Tibial artery (tissue), 4 donors: ENCODE measurements around the gene DERA.

Experiments
- DNase-seq, 2 donors: peaks; one replicate each; pipeline ENCODE4 v3.0.0-alpha.2; 2019
- H3K27ac ChIP-seq, 2 donors: fragments of 200-600 bp; sonication (generic) in 1 of 2; 1 replicate in 1 of 2; 2 replicates in 1 of 2; pipeline ENCODE4 v1.5.1; 2018 to 2019; ENCODE audit warnings: mild to moderate bottlenecking in 1 of 2
- H3K27me3 ChIP-seq, 2 donors: fragments of 200-600 bp; sonication (generic) in 1 of 2; one replicate each; pipeline versions ENCODE4 v1.5.1 to v1.6.0; 2016 to 2019
- H3K36me3 ChIP-seq, 3 donors: fragments of 200-600 bp; sonication (generic) in 2 of 3; one replicate each; pipeline ENCODE4 v1.5.1; 2016 to 2019; ENCODE audit warnings: mild to moderate bottlenecking in 2 of 3
- H3K4me1 ChIP-seq, 4 donors: fragments of 200-600 bp; sonication (generic) in 2 of 4; 1 replicate in 3 of 4; 2 replicates in 1 of 4; pipeline ENCODE4 v1.5.1; 2016 to 2019
- H3K4me3 ChIP-seq, 2 donors: fragments of 200-600 bp; sonication (generic) in 1 of 2; 1 replicate in 1 of 2; 2 replicates in 1 of 2; pipeline ENCODE4 v1.5.1; 2018 to 2019; ENCODE audit warnings: mild to moderate bottlenecking in 2 of 2
- H3K9me3 ChIP-seq, 3 donors: fragments of 200-600 bp; sonication (generic) in 1 of 3; one replicate each; pipeline ENCODE4 v1.5.1; 2016 to 2019
- intact Hi-C: fragments of 100-400 bp; cut with DNase I; formaldehyde crosslinking; loops from one replicate; pipeline ENCODE4 v1.15.0; 2023; ENCODE audit warnings: low total_unique reads
- TF ChIP-seq, protein P1 (sequence below), 2 experiments: fragments of 200-600 bp in 1 of 2; fragments of 450-650 bp in 1 of 2; IDR thresholded peaks; one replicate each; pipeline ENCODE4 v1.5.1; 2017 to 2019; ENCODE audit warnings: antibody characterized with exemption in 2 of 2, mild to moderate bottlenecking in 1 of 2, moderate library complexity in 1 of 2

Gene DERA

DNA sequence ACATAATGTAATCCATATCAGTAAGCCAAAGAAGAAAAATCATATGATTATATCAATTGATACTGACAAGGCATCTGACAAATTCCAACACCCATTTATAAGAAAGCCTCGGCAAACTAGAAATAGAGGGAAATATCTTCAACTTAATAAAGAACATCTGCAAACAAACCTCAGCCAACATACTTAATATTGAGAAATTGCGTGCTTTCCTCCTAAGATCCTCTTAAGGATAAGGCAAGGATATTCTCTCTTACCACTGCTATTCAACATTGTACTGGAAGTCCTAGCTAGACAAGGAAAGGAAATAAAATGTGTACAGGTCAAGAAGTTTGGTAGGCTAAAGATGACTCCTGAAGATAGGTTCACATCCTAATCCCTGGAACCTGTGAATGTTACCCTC lies 115.9 kb downstream of the DERA start:
- TF ChIP-seq, protein P1, sequence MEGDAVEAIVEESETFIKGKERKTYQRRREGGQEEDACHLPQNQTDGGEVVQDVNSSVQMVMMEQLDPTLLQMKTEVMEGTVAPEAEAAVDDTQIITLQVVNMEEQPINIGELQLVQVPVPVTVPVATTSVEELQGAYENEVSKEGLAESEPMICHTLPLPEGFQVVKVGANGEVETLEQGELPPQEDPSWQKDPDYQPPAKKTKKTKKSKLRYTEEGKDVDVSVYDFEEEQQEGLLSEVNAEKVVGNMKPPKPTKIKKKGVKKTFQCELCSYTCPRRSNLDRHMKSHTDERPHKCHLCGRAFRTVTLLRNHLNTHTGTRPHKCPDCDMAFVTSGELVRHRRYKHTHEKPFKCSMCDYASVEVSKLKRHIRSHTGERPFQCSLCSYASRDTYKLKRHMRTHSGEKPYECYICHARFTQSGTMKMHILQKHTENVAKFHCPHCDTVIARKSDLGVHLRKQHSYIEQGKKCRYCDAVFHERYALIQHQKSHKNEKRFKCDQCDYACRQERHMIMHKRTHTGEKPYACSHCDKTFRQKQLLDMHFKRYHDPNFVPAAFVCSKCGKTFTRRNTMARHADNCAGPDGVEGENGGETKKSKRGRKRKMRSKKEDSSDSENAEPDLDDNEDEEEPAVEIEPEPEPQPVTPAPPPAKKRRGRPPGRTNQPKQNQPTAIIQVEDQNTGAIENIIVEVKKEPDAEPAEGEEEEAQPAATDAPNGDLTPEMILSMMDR (IDR thresholded peaks at IDR 0.05), result no peak
- Histone ChIP-seq H3K4me1 (no peaks in the 10 kb centered on the region), H3K27me3 (no peaks in the 10 kb centered on the region), H3K4me3 (no peak overlapping the region), H3K9me3 (no peaks in the 10 kb centered on the region), H3K36me3 (peaks cover 0 to 4% (median 0%) of the 10 kb centered on the region in 3 donors), H3K27ac (no peak overlapping the region)
- DNase-seq, result no peak
- intact Hi-C loops, result no loop called here

DNA sequence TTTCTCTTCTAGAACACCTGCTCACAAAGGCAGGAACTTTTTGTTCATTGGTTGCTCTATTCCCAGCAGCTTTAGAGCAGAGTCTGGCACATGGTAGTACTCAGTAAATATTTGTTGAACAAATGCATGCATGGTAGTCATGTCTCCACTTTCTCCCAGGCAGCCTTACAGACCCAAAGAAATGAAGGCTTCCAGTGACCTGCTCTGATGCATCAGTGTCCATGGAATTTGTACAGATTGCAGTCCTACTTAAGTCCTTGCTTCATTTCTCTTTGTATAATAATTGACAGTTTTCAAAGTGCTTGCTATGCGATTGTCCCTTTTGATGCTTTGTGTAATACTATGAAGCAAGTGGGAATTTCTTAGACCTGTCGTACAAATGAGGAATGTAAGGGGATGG lies 119.6 kb downstream of the DERA start:
- Histone ChIP-seq H3K9me3 (no peaks in the 10 kb centered on the region), H3K4me3 (no peak overlapping the region), H3K27ac (no peak overlapping the region), H3K4me1 (no peaks in the 10 kb centered on the region), H3K27me3 (no peaks in the 10 kb centered on the region), H3K36me3 (peaks cover 0 to 10% (median 0%) of the 10 kb centered on the region in 3 donors)
- DNase-seq, result no peak
- TF ChIP-seq, protein P1 (IDR thresholded peaks at IDR 0.05), result no peak
- intact Hi-C loops, result no loop called here

DNA sequence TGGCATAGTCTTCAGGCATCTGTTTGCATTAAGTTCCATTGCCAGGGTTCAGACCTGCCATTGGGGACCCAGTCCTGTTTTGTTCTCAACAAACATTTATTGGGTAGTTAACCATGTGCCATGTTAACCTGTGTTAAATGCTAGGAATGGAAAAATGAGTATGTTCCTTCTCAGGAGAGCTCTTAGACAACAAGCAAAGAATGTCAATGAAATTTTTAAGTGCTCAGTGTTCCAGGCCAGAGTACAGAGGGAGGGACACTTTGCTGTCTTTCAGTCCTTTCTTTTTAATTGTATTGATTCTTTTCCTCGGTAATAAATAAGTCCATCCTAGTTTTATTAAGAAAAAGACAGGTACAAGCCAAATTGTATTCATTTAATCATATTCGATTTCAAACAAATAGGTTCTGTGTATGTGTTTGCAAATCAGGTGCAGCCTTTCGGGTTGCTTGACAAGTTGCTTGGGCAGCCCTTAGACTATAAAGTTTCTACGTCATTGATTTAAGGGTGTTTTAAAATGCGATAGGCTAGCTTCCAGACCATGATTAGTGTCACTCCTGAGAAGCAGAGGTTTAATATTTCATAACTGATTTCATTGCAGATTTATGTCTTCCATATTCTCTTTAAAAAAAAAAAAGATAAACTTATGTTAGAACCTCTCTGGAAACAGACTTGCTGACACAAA lies 123.1 kb downstream of the DERA start:
- peaks cover 6 to 32% (median 28%) of the 10 kb centered on the region in 3 donors for H3K36me3 ChIP-seq
- H3K27me3 ChIP-seq, result no peaks in the 10 kb centered on the region
- no peak overlapping the region for H3K27ac ChIP-seq
- H3K4me1 ChIP-seq, result no peaks in the 10 kb centered on the region
- TF ChIP-seq, protein P1 (IDR thresholded peaks at IDR 0.05), result no peak
- no peak overlapping the region for H3K4me3 ChIP-seq
- intact Hi-C loops, result no loop called here
- no peaks in the 10 kb centered on the region for H3K9me3 ChIP-seq
- no peak for DNase-seq

DNA sequence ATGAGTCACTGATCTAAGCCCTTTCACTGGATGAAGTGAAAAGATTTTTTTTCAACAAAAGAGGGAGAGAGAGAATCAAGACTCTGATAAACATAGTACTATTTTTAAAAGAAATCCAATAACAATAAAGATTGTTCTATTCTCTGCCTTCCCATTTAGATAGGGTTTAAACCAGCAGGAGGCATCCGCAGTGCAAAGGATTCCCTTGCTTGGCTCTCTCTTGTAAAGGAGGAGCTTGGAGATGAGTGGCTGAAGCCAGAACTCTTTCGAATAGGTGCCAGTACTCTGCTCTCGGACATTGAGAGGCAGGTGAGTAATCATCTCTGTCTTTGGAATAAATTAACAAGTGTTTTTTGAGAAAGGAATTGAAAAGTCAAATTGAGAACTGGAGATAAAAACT lies 124.9 kb downstream of the DERA start:
- intact Hi-C loops, result no loop called here
- peaks cover 6 to 33% (median 28%) of the 10 kb centered on the region in 3 donors for H3K36me3 ChIP-seq
- H3K27me3 ChIP-seq, result no peaks in the 10 kb centered on the region
- DNase-seq, result no peak
- no peaks in the 10 kb centered on the region for H3K9me3 ChIP-seq
- TF ChIP-seq, protein P1 (IDR thresholded peaks at IDR 0.05), result no peak
- H3K4me1 ChIP-seq, result no peaks in the 10 kb centered on the region
- no peak overlapping the region for H3K27ac ChIP-seq
- no peak overlapping the region for H3K4me3 ChIP-seq

DNA sequence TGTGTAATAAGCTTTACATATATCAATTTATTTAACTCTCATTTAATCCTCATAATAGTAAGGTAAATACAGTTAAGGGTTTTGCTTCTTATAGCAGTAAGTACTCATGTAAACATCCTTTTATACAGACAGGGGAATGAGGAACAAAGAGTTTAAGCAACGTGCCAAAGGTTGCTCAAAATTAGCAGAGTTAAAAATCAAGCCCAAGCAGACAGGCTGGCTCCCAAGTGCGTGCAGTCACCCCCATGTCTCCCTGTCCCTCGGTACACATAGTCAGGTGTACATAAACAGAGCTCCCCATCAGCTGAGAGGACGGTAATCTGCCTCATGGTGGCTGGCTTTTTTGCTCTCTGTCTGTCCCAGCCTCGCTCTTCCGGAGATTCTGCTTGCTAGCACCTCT lies 126.4 kb downstream of the DERA start:
- Histone ChIP-seq H3K36me3 (peaks cover 6 to 33% (median 28%) of the 10 kb centered on the region in 3 donors), H3K4me3 (no peak overlapping the region), H3K27me3 (no peaks in the 10 kb centered on the region), H3K9me3 (peaks cover 0 to 7% (median 0%) of the 10 kb centered on the region in 3 donors), H3K27ac (no peak overlapping the region), H3K4me1 (no peaks in the 10 kb centered on the region)
- TF ChIP-seq, protein P1 (IDR thresholded peaks at IDR 0.05), result no peak
- DNase-seq, result no peak
- intact Hi-C loops, result no loop called here
